Body of pancreas (tissue), 4 donors: Measurements from ENCODE around the gene TIPIN. TPM values are rescaled to one million over a fixed set of nuclear protein-coding genes. Genes with fewer than 3 reads are reported as not detected.

Experiments used
- ATAC-seq: fragments of 150-250 bp; one replicate; pipeline ENCODE4 v1.9.1; 2016
- DNase-seq, 4 donors: peaks; one replicate each; pipeline ENCODE4 v3.0.0-alpha.2; 2019
- H3K27ac ChIP-seq, 4 donors: fragments of 200-600 bp; sonication (generic); 1 replicate in 3 of 4; 2 replicates in 1 of 4; pipeline versions ENCODE4 v1.5.1 to v1.6.1; 2016 to 2019; ENCODE audit warnings: mild to moderate bottlenecking in 1 of 4, mixed read lengths in 1 of 4, moderate library complexity in 1 of 4
- H3K27me3 ChIP-seq, 2 donors: fragments of 200-600 bp; sonication (generic); one replicate each; pipeline ENCODE4 v1.6.0; 2016; ENCODE audit warnings: mild to moderate bottlenecking in 1 of 2
- H3K36me3 ChIP-seq, 2 donors: fragments of 200-600 bp; sonication (generic); replicated peaks in 1 of 2; 2 replicates each; pipeline ENCODE4 v1.5.1; 2016; ENCODE audit warnings: low read depth in 2 of 2; ENCODE audit not compliant: insufficient read depth in 1 of 2
- H3K4me1 ChIP-seq: fragments of 200-600 bp; sonication (generic); one replicate; pipeline ENCODE4 v1.6.0; 2016
- H3K4me3 ChIP-seq, 2 donors: fragments of 200-600 bp; sonication (generic); 1 replicate in 1 of 2; 2 replicates in 1 of 2; pipeline ENCODE4 v1.5.1; 2016 to 2019
- H3K9me3 ChIP-seq, 3 donors: fragments of 200-600 bp; sonication (generic); 1 replicate in 2 of 3; 2 replicates in 1 of 3; pipeline ENCODE4 v1.5.1; 2016
- POLR2A ChIP-seq, 3 donors: fragments of 450-650 bp; IDR thresholded peaks; one replicate each; pipeline ENCODE4 v1.6.1; 2016; ENCODE audit warnings: antibody characterized with exemption in 3 of 3, mild to moderate bottlenecking in 2 of 3
- WGBS, 2 donors: methylation state at CpG; one replicate each; pipeline ENCODE4 v1.1.5; 2017; 5-methylcytosine and 5-hydroxymethylcytosine counted together
- intact Hi-C: fragments of 100-400 bp; cut with DNase I; formaldehyde crosslinking; loops from one replicate; pipeline ENCODE4 v1.15.1; 2023
- total RNA-seq, 2 donors: library from RNA; depleted of rRNA; stranded (reverse); fragments of >200 nt; gene quantifications; one replicate each; pipeline ENCODE4 v1.1.0, GENCODE V29; 2016
- TF ChIP-seq, protein P1 (sequence below), 7 experiments: fragments of 450-650 bp in 4 of 7; fragments of 200-600 bp in 3 of 7; sonication (generic) in 3 of 7; IDR thresholded peaks; one replicate each; pipeline ENCODE4 v1.5.1; 2016 to 2019; ENCODE audit warnings: antibody characterized with exemption in 7 of 7

TIPIN gene, protein sequence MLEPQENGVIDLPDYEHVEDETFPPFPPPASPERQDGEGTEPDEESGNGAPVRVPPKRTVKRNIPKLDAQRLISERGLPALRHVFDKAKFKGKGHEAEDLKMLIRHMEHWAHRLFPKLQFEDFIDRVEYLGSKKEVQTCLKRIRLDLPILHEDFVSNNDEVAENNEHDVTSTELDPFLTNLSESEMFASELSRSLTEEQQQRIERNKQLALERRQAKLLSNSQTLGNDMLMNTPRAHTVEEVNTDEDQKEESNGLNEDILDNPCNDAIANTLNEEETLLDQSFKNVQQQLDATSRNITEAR
- total RNA-seq, result 1 to 10 TPM; 2.9 to 6.6 TPM

DNA sequence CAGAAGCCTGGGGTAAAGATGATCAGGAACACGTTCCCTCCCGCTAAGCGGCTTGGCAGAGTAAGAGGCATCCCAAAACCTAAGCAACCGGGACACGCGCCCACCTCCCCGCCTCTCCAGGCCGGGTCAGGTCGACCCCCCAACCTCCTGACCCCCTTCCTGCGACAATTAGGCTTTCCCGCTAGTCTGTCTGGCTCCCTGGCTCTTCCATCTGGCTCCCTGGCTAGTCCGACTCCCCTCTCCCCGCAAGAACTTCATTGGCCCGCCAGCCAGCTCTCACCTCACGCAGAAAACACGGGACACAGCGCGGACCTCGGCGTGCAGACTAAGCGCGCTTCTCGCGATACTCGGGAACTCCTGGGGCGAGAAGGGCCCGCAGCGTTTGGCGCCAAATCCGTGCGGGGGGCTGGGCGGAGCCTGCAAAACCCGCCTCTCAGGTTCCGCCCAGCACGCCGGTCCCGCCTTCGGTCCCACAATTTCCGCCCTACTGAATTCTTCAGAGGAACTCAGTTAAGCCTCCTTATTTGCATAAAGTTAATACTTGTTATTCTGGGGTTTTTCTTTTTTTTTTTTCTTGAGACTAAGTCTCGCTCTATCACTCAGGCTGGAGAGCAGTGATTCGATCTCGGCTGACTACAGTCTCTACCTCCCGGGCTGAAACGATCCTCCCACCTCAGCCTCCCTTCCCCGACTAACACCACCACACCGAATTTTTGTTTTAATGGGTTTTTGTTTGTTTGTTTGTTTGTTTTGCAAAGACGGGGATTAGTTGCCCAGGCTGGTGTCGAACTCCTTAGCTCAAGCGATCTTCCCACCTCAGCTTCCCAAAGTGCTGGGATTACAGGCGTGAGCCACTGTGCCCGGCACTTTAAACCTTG is at the start of gene TIPIN:
Gene TIPIN, minus strand, starts transcription at position 327 of the 878 bp plus-strand sequence. CDS start 3,738 bp downstream, outside the sequence.
- TF ChIP-seq, protein P1, sequence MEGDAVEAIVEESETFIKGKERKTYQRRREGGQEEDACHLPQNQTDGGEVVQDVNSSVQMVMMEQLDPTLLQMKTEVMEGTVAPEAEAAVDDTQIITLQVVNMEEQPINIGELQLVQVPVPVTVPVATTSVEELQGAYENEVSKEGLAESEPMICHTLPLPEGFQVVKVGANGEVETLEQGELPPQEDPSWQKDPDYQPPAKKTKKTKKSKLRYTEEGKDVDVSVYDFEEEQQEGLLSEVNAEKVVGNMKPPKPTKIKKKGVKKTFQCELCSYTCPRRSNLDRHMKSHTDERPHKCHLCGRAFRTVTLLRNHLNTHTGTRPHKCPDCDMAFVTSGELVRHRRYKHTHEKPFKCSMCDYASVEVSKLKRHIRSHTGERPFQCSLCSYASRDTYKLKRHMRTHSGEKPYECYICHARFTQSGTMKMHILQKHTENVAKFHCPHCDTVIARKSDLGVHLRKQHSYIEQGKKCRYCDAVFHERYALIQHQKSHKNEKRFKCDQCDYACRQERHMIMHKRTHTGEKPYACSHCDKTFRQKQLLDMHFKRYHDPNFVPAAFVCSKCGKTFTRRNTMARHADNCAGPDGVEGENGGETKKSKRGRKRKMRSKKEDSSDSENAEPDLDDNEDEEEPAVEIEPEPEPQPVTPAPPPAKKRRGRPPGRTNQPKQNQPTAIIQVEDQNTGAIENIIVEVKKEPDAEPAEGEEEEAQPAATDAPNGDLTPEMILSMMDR (IDR thresholded peaks at IDR 0.05), result no peak
- TF ChIP-seq POLR2A (IDR thresholded peaks at IDR 0.05), result peak in 2 of 3 donors; percentile 74 to 83
- H3K4me3 ChIP-seq, result peak within 1 kb of the TSS; percentile 32
- intact Hi-C loops, result no loop called here
- ATAC-seq, result peak; percentile 99
- H3K27me3 ChIP-seq, result no peaks in the 10 kb centered on the region
- H3K36me3 ChIP-seq, result no peaks in the 10 kb centered on the region
- H3K27ac ChIP-seq, result peak within 1 kb of the TSS; percentile 20 to 78 (median 74)
- H3K4me1 ChIP-seq, result peaks cover 4% of the 10 kb centered on the region
- WGBS, 2 donors, result 4 to 5% methylated on average over 50 to 51 of the region's 51 CpGs
- H3K9me3 ChIP-seq, result no peaks in the 10 kb centered on the region
- peak; percentile 95 to 97 (median 96) for DNase-seq

DNA sequence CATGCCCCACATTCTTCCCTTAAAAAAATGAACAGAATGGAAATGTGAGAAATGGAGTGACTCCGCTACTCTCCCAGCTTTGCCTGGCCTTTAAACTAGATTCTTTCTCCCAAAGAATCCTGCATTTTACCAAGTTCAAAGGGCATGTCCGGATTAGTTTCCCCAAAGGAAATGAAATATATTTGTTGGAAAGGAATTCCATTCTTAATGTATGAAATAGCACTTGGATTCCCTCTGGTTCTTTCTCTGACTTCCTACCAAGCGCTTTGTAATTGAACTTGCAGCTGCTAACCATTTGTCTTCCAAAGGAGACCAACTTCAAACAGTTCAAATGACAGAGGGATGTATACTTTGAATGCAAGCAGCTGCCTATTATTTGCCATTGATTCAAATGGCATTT is 49.1 kb upstream of the TIPIN start:
- intact Hi-C loops, result no loop called here
- DNase-seq (no peak), ATAC-seq (no peak)
- no peaks in the 10 kb centered on the region for H3K36me3 ChIP-seq
- TF ChIP-seq, protein P1 (IDR thresholded peaks at IDR 0.05), result no peak
- TF ChIP-seq POLR2A (IDR thresholded peaks at IDR 0.05), result no peak
- H3K9me3 ChIP-seq, result no peaks in the 10 kb centered on the region
- peak overlapping the region in 1 of 4 donors; percentile 40 for H3K27ac ChIP-seq
- peaks cover 30% of the 10 kb centered on the region for H3K4me1 ChIP-seq
- WGBS, 2 donors, result 84 to 88% methylated on average over 3 of the region's 3 CpGs
- H3K4me3 ChIP-seq, result no peak overlapping the region
- H3K27me3 ChIP-seq, result no peaks in the 10 kb centered on the region

DNA sequence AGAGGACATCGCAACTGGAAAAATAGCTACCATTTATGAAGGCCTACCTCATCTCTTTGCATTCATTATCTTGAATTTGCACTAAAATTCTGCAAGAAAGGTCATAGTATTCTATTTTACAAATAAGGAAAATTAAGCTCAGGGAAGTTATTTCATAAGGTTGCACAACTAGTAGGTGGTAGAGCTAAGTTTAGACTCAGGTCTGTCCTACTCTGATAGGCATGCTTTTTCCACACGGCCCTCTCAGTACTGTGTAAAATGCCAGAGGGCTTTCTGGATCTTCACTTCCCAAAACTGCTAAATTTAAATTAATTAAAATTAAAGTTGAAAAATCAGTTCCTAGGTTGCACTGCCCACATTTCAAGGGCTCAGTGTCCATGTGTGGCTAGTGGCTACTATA is 48.5 kb upstream of the TIPIN start:
- ATAC-seq (no peak), DNase-seq (no peak)
- 75 to 83% methylated on average over 2 of the region's 2 CpGs for WGBS, 2 donors
- H3K9me3 ChIP-seq, result no peaks in the 10 kb centered on the region
- H3K27ac ChIP-seq, result peak overlapping the region in 2 of 4 donors; percentile 15 to 40
- intact Hi-C loops, result no loop called here
- H3K27me3 ChIP-seq, result no peaks in the 10 kb centered on the region
- no peak overlapping the region for H3K4me3 ChIP-seq
- H3K36me3 ChIP-seq, result no peaks in the 10 kb centered on the region
- TF ChIP-seq, protein P1 (IDR thresholded peaks at IDR 0.05), result no peak
- TF ChIP-seq POLR2A (IDR thresholded peaks at IDR 0.05), result no peak
- H3K4me1 ChIP-seq, result peaks cover 30% of the 10 kb centered on the region

DNA sequence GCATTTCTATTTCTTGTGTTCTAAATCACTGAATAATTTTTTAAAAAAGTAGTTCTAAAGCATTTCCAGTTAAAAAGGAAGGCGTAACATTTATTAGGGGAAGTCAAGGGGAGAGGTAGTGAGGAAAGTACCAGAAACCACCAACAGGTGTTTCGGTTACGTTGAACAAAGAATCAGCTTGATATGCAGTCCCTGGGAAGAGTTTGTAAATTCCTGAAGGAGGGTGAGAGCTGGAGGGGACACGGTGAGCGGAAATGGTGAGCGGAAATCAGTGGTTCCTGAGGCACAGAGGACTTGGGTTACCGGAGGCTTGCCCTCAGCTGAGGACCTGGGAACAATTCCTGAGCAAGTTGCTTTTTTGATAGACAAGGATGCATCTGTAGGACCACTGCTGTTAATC is 48.0 kb upstream of the TIPIN start:
- no peaks in the 10 kb centered on the region for H3K27me3 ChIP-seq
- no peaks in the 10 kb centered on the region for H3K9me3 ChIP-seq
- peak in 1 of 4 donors; percentile 21 for DNase-seq
- 50 to 74% methylated on average over 7 of the region's 7 CpGs for WGBS, 2 donors
- TF ChIP-seq POLR2A (IDR thresholded peaks at IDR 0.05), result no peak
- TF ChIP-seq, protein P1 (IDR thresholded peaks at IDR 0.05), result peak in 4 of 7 experiments; percentile 16 to 42 (median 20)
- H3K27ac ChIP-seq, result peak overlapping the region in 2 of 4 donors; percentile 15 to 40
- peaks cover 30% of the 10 kb centered on the region for H3K4me1 ChIP-seq
- no peak overlapping the region for H3K4me3 ChIP-seq
- peak; percentile 63 for ATAC-seq
- intact Hi-C loops, result no loop called here
- no peaks in the 10 kb centered on the region for H3K36me3 ChIP-seq
